Limb (tissue), 2 donors: ENCODE measurements around the gene CCDC63.

Source experiments
- DNase-seq, 2 donors: peaks; one replicate each; pipeline ENCODE4 v3.0.0-alpha.2; 2016; ENCODE audit errors: extremely low spot score in 2 of 2

Gene CCDC63

GRCh38 chr12:110883251-110883650, 36.5 kb downstream of the CCDC63 start:
- DNase-seq, result no peak

- DNase-seq, result no peak
These were observed 38.5 kb downstream of the CCDC63 start for GRCh38 chr12:110885152-110885840.

GRCh38 chr12:110888256-110888991, 41.6 kb downstream of the CCDC63 start:
- DNase-seq, result no peak

GRCh38 chr12:110889361-110889760, 42.6 kb downstream of the CCDC63 start:
- DNase-seq, result no peak

GRCh38 chr12:110893956-110894355, 47.2 kb downstream of the CCDC63 start:
- DNase-seq, result no peak

- no peak for DNase-seq
These were observed 49.8 kb downstream of the CCDC63 start for GRCh38 chr12:110896559-110896958.

- no peak for DNase-seq
These were observed 54.6 kb downstream of the CCDC63 start for GRCh38 chr12:110901401-110901800.

- DNase-seq, result no peak
These were observed 56.7 kb downstream of the CCDC63 start for GRCh38 chr12:110903511-110903910.

GRCh38 chr12:110906083-110906482, 59.3 kb downstream of the CCDC63 start:
- DNase-seq, result no peak

GRCh38 chr12:110906516-110906915, 59.7 kb downstream of the CCDC63 start:
- no peak for DNase-seq

- no peak for DNase-seq
These were observed 60.2 kb downstream of the CCDC63 start for GRCh38 chr12:110906985-110907384.

- DNase-seq, result no peak
These were observed 60.8 kb downstream of the CCDC63 start for GRCh38 chr12:110907583-110907982.

GRCh38 chr12:110908377-110909152, 61.8 kb downstream of the CCDC63 start:
- DNase-seq, result no peak

- no peak for DNase-seq
These were observed 65.5 kb downstream of the CCDC63 start for GRCh38 chr12:110912263-110912662.

GRCh38 chr12:110913119-110914056, 66.6 kb downstream of the CCDC63 start:
- no peak for DNase-seq

- no peak for DNase-seq
These were observed 69.6 kb downstream of the CCDC63 start for GRCh38 chr12:110916295-110916875.

- no peak for DNase-seq
These were observed 70.7 kb downstream of the CCDC63 start for GRCh38 chr12:110917467-110917866.

- no peak for DNase-seq
These were observed 71.2 kb downstream of the CCDC63 start for GRCh38 chr12:110917961-110918360.

- DNase-seq, result no peak
These were observed 72.9 kb downstream of the CCDC63 start for GRCh38 chr12:110919720-110920119.

GRCh38 chr12:110920324-110920910, 73.6 kb downstream of the CCDC63 start, which contains the start of gene MYL2:
TSS of gene MYL2 (minus strand) at chr12:110920579. CDS start at chr12:110920529, 50 bp downstream.
- no peak for DNase-seq
